ENCODE data around the gene COL18A1. TPM values are rescaled to one million over a fixed set of nuclear protein-coding genes. Genes with fewer than 3 reads are reported as not detected.

COL18A1 gene
- total and polyA plus RNA-seq, 9 of the 15 experiments (the other 6 are each of a cell fraction or from before 2014, with no cell fraction given), result 0.14 to 16.4 (median 2.0) TPM

- TF ChIP-seq POLR2A (conservative IDR thresholded peaks at IDR 0.05) (peak; percentile 72), HNRNPLL (IDR thresholded peaks at IDR 0.05; ENCODE audit: low read depth, low read length, poor library complexity, severe bottlenecking) (peak; percentile 81), BRD9 (IDR thresholded peaks at IDR 0.05; ENCODE audit: low read depth, partially characterized antibody) (no peak), SAFB (IDR thresholded peaks at IDR 0.05; ENCODE audit: borderline replicate concordance, low read depth, low read length) (peak; percentile 38; the same call in 1 of the 2 replicates), MTA2 (IDR thresholded peaks at IDR 0.05; ENCODE audit: low read depth) (0 out of 2 replicates have a peak, but pooled peaks have one; percentile 26), SUPT5H (IDR thresholded peaks at IDR 0.05) (peak; percentile 68), ZBTB5 (IDR thresholded peaks at IDR 0.05) (peak; percentile 44; the same call in 1 of the 2 replicates), THRB (CRISPR knock-in tag; conservative IDR thresholded peaks at IDR 0.05) (peak; percentile 30; the same call in 1 of the 2 replicates)
Measured at GRCh38 chr21:45507888-45508508, 103.0 kb downstream of the COL18A1 start (continued).
